ENCODE data around the gene GPAM.

DNA sequence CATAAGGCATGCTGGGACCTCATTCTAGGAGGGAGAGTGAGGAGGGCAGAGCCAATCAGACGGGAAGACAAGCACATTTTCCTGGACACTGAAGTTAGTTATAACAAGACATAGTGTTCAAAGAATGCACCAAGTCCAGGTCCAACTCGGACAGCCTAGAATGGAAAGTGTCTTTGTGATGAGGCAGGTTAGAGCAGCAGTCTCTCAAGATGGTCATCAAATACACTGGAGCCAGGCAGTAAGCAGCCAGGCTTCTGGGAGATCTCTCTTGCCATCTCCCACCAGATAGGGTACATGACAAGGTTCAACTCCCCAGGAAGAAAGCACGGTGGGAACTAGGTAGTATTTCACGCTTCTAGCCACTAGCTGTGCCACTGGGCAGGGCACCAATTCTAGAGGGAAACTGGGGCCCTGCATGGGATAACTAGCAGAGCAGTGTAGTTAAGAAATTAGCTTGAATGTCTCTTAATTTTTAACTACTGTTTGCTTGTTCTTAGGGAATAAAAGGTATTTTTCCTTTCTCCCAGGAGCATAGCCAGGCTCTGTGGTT lies 7.6 kb upstream of the GPAM start:
- TF ChIP-seq, protein P1, sequence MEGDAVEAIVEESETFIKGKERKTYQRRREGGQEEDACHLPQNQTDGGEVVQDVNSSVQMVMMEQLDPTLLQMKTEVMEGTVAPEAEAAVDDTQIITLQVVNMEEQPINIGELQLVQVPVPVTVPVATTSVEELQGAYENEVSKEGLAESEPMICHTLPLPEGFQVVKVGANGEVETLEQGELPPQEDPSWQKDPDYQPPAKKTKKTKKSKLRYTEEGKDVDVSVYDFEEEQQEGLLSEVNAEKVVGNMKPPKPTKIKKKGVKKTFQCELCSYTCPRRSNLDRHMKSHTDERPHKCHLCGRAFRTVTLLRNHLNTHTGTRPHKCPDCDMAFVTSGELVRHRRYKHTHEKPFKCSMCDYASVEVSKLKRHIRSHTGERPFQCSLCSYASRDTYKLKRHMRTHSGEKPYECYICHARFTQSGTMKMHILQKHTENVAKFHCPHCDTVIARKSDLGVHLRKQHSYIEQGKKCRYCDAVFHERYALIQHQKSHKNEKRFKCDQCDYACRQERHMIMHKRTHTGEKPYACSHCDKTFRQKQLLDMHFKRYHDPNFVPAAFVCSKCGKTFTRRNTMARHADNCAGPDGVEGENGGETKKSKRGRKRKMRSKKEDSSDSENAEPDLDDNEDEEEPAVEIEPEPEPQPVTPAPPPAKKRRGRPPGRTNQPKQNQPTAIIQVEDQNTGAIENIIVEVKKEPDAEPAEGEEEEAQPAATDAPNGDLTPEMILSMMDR (IDR thresholded peaks at IDR 0.05) = no peak
- TF ChIP-seq TEAD1 (CRISPR knock-in tag; IDR thresholded peaks at IDR 0.05) (no peak), ESRRA (CRISPR knock-in tag; IDR thresholded peaks at IDR 0.05; ENCODE audit: borderline replicate concordance) (no peak)
- TF ChIP-seq, protein P2, sequence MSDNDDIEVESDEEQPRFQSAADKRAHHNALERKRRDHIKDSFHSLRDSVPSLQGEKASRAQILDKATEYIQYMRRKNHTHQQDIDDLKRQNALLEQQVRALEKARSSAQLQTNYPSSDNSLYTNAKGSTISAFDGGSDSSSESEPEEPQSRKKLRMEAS (CRISPR knock-in tag; IDR thresholded peaks at IDR 0.05) = no peak
- TF ChIP-seq, protein P3, sequence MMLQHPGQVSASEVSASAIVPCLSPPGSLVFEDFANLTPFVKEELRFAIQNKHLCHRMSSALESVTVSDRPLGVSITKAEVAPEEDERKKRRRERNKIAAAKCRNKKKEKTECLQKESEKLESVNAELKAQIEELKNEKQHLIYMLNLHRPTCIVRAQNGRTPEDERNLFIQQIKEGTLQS (CRISPR knock-in tag; conservative IDR thresholded peaks at IDR 0.05) = no peak
- TF ChIP-seq, protein P4, sequence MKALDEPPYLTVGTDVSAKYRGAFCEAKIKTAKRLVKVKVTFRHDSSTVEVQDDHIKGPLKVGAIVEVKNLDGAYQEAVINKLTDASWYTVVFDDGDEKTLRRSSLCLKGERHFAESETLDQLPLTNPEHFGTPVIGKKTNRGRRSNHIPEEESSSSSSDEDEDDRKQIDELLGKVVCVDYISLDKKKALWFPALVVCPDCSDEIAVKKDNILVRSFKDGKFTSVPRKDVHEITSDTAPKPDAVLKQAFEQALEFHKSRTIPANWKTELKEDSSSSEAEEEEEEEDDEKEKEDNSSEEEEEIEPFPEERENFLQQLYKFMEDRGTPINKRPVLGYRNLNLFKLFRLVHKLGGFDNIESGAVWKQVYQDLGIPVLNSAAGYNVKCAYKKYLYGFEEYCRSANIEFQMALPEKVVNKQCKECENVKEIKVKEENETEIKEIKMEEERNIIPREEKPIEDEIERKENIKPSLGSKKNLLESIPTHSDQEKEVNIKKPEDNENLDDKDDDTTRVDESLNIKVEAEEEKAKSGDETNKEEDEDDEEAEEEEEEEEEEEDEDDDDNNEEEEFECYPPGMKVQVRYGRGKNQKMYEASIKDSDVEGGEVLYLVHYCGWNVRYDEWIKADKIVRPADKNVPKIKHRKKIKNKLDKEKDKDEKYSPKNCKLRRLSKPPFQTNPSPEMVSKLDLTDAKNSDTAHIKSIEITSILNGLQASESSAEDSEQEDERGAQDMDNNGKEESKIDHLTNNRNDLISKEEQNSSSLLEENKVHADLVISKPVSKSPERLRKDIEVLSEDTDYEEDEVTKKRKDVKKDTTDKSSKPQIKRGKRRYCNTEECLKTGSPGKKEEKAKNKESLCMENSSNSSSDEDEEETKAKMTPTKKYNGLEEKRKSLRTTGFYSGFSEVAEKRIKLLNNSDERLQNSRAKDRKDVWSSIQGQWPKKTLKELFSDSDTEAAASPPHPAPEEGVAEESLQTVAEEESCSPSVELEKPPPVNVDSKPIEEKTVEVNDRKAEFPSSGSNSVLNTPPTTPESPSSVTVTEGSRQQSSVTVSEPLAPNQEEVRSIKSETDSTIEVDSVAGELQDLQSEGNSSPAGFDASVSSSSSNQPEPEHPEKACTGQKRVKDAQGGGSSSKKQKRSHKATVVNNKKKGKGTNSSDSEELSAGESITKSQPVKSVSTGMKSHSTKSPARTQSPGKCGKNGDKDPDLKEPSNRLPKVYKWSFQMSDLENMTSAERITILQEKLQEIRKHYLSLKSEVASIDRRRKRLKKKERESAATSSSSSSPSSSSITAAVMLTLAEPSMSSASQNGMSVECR (CRISPR knock-in tag; IDR thresholded peaks at IDR 0.05; ENCODE audit: borderline replicate concordance) = no peak
- TF ChIP-seq, protein P5, sequence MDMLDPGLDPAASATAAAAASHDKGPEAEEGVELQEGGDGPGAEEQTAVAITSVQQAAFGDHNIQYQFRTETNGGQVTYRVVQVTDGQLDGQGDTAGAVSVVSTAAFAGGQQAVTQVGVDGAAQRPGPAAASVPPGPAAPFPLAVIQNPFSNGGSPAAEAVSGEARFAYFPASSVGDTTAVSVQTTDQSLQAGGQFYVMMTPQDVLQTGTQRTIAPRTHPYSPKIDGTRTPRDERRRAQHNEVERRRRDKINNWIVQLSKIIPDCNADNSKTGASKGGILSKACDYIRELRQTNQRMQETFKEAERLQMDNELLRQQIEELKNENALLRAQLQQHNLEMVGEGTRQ (CRISPR knock-in tag; IDR thresholded peaks at IDR 0.05) = no peak

All from WTC11 (cell line).